DMS153 (cell line): ENCODE measurements around the gene FXYD6.
"Not testable (repeated sequence)": the region's sequence is repeated elsewhere in the genome, so short reads cannot be mapped to it uniquely, and the experiment has no call there.

Experiments
- DNase-seq: peaks from one replicate; lab custom pipeline; 2025; lab: John Stamatoyannopoulos, UW

The FXYD6 gene

DNA sequence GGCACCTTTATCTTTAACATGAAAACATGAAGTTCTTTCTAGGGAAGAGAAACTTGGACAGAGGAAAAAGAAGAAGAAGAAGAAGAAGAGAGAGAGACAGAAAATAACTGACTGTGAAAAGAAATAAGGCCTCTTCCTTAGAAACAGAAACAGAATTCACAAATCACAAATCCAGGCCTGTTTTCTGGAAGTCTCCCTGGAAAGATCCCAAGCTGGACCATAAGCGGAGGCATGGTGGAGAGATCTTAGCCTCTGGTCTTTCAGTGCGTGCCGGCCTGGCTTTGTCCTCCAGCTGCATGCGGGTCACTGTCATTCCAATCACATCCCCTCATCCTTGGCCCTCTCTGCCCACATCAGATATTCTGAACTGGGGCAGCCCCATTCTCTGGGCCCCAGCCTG lies 6.9 kb downstream of the FXYD6 start:
- DNase-seq, result no peak

DNA sequence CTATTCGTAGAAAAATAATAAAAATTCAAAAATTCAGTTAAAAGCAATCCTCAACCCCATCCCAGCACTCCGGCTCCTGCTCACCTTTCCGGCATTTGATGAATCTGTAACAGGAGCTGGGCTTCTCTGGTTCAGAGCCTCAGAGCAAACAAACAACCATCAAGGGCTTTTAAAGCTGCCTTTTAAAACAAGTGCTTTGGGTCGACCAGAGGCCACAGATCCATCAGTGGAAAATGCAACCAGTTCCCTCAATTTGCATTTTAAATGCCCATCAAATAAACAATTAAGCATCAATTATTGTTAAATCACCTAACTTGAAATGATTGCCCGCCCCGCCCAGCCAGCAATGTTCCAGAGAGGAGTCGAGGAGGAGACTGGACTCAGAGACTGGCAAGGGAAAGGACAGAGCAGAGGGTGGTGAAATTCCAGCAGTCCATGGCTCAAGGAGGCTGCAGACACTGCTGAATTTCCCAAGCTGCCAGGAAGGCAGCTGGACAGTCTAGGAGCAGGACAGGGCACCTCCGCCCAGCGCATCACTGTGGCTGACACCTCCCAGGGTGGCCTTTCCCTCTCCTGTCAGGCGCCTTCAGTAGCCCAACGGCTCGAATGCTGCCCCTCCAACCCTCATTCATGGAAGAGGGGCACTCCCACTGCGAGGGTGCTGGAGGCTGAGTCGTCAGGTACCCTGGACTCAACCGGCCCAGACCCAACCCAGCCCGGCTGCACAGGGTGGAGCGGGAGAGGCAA lies 7.5 kb downstream of the FXYD6 start:
- DNase-seq, result peak; percentile 53

DNA sequence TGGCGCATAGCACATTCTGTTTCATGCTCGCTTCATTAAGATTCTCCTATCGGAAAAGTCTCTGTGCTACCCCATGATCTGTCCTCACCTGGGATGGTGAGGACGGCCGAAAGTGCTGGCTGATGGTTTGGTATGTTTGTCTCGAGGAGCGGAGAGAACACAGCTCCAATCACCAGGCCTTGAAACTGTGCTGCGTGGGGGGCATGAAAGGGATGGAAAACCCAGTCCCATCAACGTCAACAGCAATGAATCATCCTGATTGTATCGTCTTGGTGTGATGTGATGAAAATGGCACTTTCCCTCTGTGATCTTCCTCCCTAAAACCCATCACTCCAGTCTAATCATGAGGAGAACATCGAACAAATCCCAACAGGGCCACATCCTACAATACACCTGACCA lies 8.4 kb downstream of the FXYD6 start:
- DNase-seq, result no peak

DNA sequence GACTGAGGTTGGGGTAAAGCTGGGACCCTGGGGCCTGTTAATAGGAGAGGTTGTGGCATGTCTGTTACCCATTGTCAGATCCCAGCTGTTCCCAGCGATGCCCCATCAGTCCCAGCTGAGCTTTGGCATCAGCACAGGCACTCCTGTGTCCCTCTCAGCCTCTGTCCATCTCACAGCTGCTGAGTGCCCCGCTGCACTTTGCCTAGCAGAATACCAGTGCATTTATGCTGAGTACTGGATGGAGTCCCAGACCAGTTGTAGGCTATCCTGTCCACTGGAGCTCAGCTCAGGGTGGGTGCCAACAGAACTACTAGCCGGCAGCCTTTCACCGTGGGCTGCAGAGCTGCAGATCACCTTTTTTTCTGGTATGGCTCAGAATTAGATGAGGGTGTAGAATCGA lies 9.9 kb downstream of the FXYD6 start:
- DNase-seq, result no peak

DNA sequence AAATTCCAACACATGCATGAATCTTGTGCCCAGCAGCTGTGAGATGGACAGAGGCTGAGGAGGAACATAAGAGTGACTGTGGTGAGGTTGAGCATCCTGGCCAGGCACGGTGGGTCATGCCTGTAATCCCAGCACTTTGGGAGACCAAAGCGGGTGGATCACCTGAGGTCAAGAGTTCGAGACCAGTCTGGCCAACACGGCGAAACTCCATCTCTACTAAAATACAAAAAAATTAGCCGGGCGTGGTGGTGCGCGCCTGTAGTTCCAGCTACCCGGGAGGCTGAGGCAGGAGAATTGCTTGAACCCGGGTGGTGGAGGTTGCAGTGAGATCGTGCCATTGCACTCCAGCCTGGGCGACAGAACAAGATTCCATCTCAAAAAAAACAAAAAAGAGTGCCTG lies 10.9 kb downstream of the FXYD6 start:
- not testable (repeated sequence) for DNase-seq

DNA sequence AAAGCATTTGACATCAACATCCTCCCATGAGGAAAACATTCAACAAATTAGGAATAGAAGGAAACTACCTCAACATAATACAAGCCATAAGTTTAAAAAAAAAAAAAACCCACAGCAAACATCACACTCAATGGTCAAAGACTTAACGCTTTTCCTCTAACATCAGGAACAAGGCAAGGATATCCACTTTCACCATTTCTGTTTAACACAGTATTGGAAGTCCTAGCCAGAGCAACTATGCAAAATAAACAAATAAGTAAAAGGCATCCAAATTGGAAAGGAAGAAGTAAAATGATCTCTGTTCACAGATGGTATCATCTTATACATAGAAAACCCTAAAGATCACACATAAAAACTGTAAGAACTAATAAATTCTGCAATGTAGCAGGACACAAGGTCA lies 13.1 kb downstream of the FXYD6 start:
- DNase-seq, result no peak

DNA sequence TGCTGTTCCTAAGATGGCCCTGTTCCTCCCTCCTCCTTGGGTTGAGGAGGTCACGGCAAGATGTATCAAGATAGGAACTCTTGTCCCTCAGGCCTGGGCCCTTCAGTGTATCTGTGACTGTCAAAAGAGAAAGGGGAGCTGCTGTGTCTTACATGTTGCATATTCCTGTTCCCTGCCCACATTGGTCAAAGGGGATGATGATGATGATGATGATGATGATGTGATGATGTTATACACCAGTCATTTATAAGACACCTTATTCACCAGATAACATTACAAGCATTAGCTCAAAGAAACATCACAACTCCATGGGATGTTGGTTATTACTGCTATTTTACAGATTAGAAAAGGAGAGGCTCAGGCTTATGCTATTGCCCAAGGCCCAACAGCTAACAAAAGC lies 13.7 kb downstream of the FXYD6 start:
- no peak for DNase-seq

DNA sequence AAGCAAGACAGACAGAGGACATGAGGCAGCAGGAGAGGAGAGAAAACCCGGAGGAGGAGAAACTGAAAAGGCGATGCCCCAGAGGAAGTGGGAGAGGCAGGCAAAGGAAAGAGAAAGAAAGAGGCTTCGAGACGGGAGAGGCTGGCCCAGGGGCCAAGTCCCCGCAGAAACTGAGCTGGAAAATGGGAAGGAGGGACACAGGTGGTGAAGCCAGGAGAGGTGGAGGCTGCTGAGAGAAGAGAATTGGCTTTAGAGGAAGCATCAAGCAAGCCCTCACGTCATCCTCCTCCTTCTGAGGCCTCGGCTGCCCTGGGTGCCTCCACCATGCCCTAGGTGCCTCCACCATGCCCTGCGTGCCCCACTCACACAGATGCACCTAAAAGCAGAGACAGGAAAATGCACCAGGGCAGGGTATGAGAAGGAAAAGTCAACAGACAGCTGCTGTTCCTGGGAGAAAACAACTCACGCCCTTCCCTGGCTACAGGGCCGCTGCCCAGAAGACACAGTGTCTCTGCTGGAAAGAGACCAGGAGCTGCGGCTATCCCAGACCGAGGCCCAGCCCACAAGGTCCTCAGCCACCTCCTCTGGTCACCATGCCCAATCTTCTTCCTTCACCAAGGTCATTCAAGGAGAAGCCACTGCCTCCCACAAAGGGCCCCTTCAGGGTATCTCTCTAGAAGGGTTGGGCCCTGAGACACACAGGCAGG lies 14.3 kb downstream of the FXYD6 start:
- no peak for DNase-seq

DNA sequence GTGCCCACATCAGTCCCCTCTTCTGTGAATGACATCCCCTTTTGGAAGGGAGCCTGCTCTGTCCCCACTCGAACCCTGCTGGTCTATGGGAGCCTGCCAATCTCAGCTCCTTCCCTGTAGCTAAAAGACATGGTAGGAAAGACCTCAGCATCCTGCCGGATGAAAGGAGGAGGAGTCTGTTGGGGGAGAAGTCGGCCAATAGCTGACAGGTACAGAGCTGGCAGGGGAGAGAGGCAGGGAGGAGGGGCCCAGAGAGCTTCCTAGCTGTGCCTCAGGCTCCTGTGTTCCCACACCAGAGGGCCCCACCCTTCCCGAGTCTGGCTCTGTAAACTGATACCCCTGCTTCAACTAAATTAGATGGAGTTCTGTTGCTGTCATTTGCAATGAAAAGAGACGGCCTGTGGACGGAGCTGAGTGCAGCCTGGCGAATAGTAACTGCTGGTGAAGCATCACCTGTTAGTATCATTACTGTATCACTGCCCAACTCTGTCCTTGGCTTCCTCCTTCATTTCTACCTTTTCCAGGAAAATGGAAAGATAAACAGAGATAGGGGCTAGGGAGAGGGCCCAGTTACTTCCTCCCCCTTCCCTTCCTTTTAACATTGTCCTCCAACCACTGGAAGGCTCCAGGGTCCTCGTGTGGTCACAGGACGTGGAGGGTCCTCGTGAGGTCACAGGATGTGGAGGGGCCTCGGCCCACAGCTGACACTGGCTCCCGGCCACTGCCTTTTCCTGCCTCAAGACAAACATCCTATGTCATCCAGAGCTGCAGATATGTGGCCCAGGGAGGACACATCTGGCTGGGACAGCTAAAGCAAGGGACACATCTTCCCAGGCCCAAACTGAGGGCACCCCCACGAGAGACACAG lies 15.1 kb downstream of the FXYD6 start:
- peak; percentile 90 for DNase-seq

DNA sequence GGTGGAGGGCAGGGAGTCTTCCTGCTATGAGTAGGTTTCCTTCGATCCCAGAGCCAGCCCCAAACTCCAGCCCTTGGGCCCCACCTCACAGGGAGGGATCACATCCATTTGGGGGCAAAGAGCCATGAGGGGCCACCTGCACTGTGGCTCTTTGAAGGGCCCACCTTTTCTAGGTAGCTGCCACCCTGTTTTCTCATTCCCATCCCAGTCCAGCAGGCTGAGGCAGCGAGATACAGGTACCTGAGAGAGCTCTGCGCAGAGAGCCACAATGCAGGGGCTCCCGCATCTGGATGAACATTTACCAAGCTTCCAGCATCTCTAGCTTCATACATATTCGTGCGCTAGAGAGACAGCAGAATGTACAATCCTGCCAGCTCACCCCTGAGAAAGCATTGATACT lies 16.3 kb downstream of the FXYD6 start:
- DNase-seq, result no peak

DNA sequence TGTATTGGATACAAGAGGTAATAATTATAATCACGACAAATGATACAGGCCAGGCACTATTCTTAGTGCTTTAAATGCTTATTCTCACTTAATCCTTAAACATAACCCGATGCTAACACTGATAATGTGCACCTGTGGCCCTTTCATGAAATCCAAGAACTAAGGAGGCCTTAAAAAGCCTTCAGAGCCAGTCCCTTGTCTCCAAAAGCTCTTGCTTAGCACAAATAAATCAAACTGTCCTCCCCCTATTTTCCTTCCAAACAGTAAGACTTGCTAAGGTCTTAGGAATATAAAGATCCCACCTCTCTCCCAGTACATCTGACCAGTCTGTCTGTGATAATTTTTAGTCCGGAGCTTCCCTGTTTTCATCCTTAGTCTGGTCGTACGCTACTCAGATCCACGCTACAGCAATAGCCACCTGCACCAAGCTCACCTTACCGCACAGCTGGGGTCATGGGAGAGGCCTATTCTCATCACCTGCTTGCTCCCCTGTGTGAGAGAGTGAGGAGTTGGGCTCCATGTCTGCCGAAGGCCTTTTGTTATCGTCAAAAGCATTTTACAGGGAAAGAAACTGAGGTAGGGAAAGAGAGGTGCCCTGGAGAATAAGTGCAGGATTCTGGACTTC lies 16.9 kb downstream of the FXYD6 start:
- DNase-seq, result no peak

DNA sequence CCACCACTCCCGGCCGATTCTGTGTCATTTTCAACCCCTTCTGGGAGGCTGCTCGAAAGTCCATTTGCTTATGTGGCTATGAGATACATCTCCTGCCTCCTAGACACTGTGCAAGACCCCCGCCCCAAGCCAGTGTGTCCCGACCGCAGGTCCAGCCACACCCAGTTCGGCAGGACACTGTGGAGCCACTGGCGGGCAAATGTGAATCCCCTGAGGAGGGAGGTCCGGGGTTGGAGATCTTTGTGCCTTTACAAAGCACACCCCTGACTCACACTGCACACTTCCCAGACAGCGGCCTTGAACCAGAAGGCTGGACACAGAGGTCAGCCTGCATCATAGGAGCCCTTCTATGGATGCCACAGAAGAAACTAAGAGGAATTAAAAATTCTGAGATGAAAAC lies 17.4 kb downstream of the FXYD6 start:
- DNase-seq, result no peak

DNA sequence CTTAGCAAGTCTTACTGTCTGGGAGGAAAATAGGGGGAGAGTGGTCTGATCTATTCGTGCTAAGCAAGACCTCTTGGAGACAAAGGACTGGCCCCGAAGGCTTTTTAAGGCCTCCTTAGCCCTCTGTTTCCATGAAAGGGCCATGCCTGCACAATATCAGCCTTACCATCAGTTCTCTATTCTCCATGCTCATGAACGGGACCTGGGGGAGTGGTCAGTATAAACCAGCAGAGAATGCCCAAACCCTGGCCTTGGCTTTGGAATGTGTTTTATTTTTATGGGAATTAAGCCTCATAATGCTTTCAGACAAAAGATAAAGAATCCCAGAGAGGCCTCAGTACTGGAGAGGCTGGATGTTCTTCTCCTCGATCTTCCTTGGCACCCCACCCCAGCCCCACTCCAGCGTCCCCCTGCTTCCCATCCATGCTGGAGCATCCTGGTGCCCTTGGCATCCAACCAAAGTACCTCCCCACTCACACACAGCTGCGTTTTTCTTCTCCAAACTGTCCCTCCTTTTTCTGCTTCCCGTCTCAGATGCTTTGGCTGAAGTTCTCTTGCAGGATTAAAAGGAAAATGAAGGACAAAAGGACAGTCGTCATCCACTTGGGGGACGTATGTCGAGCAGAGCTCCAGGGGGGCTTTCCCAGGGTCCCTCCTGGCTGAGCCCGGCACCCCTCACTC lies 18.6 kb downstream of the FXYD6 start:
- no peak for DNase-seq

DNA sequence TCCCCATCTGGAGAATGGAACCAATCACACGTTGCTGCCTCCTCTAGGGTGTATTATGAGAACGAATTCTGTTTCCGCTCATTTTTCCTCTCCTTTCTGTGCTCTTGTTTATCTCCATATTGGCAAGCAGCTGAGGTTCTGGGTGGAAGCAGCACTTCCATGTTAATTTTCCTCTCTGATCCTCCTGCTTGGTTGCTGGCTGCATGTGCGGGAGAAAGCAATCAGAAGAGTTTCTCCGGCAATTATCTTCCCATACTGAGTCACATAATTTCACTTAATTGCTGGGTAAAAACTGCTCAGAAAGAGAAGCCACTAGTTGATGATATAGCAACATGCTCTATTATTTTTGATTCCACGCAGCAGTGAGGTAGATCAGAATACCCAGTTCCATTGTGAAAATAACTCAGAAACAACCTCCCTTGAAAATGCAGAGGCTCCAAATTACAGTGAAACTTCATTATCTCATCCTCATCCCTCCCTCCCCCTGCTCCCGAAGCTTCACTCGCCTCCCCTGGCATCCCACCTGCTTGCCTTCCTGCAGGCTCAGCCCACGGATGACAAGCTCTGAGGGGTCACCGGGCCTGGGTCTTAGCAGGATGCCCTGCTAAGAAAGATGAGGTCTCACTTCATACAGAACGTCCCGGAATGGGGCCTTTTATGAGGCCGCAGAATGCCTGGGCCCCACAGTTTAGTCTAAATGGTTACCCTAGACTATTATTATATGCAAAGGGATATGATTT lies 20.4 kb downstream of the FXYD6 start:
- no peak for DNase-seq

DNA sequence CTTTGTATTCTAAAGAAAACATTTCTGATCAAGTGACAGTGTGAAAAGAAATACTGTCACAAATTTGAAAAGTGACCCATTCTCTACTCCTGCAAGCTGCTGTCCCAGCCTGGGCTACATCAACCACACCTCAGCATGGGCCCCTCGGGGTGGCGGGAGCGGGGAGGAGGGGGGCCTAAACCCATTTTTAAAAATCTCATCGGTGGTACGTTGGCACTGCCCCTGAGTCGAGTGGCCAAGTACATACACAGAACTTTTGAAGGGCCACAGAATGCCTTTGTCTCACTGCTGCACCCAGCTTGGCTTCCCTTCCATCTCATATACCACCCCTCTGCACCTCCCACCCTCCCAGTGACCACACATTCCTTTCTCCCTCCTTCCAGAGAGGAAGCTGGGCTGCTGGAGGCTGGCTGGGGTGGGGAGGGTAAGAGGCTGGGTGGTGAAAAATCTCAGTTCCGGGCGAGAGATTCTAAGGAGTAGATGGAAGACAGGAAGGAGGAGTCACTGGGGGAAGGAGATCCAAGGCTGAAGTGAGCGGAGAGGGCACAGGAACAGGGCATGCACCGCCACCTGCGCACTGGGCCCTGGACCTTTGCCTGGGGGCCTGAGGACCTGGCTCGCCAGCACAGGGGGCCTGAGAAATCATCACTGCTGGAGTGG lies 21.1 kb downstream of the FXYD6 start:
- no peak for DNase-seq

DNA sequence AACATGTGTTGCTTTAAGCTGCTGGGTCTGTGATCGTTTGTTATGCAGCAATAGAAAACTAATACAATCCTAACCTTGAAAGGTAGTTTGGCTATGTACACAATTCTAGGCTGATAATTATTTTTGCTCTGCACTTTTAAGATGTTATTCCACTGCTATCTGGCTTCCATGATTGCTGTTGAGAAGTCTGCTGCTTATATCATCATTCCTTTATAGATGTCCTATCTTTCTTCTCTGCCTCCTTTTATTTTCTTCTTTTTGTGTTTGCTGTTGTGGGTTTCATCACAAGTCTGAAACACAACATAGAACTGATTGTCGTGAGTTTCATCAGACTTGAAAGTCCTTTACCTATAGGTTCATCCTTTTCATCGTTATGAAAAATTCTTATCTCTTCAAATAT lies 24.1 kb downstream of the FXYD6 start:
- DNase-seq, result no peak

DNA sequence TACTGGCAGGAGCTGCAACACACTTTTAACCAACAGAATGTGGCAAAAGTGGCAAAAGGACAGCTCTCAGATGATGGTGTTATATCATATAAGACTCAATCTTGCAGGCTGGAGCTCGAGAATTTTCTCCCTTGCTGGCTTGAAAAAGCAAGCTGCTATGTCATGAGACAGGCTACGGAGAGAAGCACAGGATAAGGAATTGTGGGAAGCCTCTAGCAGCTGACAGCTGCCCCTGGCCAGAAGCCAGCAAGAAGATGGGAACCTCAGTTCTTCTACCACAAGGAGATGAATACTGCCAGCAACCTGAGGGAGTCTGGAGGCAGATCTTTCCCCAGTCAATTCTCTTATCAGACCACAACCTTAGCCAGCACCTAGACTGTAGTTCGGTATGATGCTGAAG lies 24.6 kb downstream of the FXYD6 start:
- DNase-seq, result no peak

DNA sequence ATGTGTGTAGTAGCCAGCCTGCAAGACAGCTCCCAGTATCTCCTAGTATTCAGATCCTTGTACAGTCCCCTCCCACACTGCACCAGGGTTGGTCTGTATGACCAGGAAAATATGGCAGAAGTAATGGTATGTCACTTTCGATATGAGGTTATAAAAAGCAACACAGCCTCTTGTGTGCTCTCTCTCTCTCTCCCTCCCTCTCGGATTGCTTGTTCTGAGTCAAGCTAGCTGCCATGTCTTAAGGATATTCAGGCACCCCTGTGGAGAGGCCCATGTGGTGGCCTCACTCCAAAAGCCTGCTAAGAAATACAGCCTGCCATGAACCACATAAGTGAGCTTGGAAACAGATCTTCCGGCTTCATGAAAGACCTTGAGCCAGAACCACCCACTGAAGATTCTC lies 25.4 kb downstream of the FXYD6 start:
- DNase-seq, result no peak

DNA sequence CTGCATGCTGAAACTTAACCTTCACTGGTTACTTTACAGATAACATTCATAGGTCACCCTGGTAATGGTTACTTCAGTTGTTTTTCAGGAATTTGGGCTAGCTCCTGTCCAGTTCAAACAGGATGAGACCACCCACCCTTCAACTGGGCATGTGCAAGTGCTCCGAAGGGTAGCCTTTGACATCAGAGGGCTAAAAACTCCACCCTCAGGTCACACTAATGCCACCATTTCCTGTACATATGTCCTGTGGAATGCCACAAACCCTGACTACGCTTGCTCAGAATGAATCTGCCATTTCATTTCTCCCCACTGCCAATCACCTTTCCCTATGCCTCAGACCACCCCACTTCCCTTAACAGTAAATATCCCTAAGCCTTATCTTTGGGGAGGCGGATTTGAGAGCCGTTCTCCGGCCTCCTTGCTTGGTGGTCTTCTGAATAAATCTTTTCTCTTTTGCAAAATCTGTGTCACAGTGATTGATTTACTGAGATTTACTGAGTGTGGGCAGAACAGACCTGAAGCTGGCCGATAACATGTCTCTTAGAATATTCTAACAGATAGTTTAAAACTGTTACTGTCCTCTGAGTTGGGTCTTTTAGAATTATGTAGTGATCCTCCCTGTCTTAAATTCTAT lies 26.6 kb downstream of the FXYD6 start:
- no peak for DNase-seq
